K562 (cell line): ENCODE measurements around the gene RNF217. TPM values are rescaled to one million over a fixed set of nuclear protein-coding genes. Genes with fewer than 3 reads are reported as not detected.

Source experiments
- ARNT ChIP-seq, 2 experiments: fragments of 450-650 bp; IDR thresholded peaks; 2 replicates each; pipeline ENCODE4 v1.6.1; 2016; ENCODE audit warnings: mild to moderate bottlenecking in 1 of 2
- BCL6 ChIP-seq: fragments of 250-450 bp; sonication (Bioruptor Pico); IDR thresholded peaks from 2 replicates; pipeline ENCODE4 v1.4.0; 2020
- CCNT2 ChIP-seq: IDR thresholded peaks from 2 replicates; pipeline ENCODE4 v1.6.1; 2011; ENCODE audit warnings: borderline replicate concordance, low read depth, mild to moderate bottlenecking, moderate library complexity, mixed read lengths, low read length; ENCODE audit not compliant: insufficient read length; ENCODE audit errors: extremely low read depth
- CHD1 ChIP-seq: fragments of 200-600 bp; sonication (generic); IDR thresholded peaks from one replicate; pipeline ENCODE4 v1.6.1; 2012; ENCODE audit warnings: mild to moderate bottlenecking, moderate library complexity, low read length, inconsistent platforms
- CXXC5 ChIP-seq: fragments of 250-450 bp; sonication (Bioruptor Pico); IDR thresholded peaks from 2 replicates; pipeline ENCODE4 v1.8.0; 2022; ENCODE audit warnings: inconsistent platforms, mild to moderate bottlenecking, moderate library complexity
- DPF2 ChIP-seq: fragments of 450-650 bp; IDR thresholded peaks from 2 replicates; pipeline ENCODE4 v1.6.1; 2016
- E2F4 ChIP-seq: sonication (generic); formaldehyde crosslinking; IDR thresholded peaks from 2 replicates; pipeline ENCODE4 v1.8.0; 2022; ENCODE audit warnings: mild to moderate bottlenecking, low read depth, missing genetic modification reagents
- FOXM1 ChIP-seq, 2 experiments: fragments of 450-650 bp in 1 of 2; sonication (generic) in 1 of 2; formaldehyde crosslinking in 1 of 2; IDR thresholded peaks; 2 replicates each; pipeline versions ENCODE4 v1.6.1 to v1.9.0; 2017 to 2022; ENCODE audit warnings: low read depth in 2 of 2, mild to moderate bottlenecking in 2 of 2, missing genetic modification reagents in 1 of 2, moderate library complexity in 1 of 2
- HMG20B ChIP-seq: fragments of 250-450 bp; sonication (Bioruptor Pico); IDR thresholded peaks from 2 replicates; pipeline ENCODE4 v1.5.0; 2021; ENCODE audit warnings: mild to moderate bottlenecking
- KDM5B ChIP-seq: fragments of 200-600 bp; sonication (generic); IDR thresholded peaks from 2 replicates; pipeline ENCODE4 v1.6.1; 2012; ENCODE audit warnings: low read depth, mild to moderate bottlenecking, moderate library complexity, low read length, control low read depth, inconsistent platforms; ENCODE audit not compliant: insufficient replicate concordance
- NCOA2 ChIP-seq, 2 experiments: fragments of 450-650 bp; IDR thresholded peaks; 2 replicates each; pipeline ENCODE4 v1.6.1; 2018; ENCODE audit warnings: mild to moderate bottlenecking in 2 of 2, moderate library complexity in 1 of 2; ENCODE audit not compliant: partially characterized antibody in 2 of 2
- PTRF ChIP-seq: fragments of 450-650 bp; IDR thresholded peaks from 2 replicates; pipeline ENCODE4 v1.6.1; 2016; ENCODE audit warnings: mild to moderate bottlenecking, missing genetic modification characterization, missing compliant biosample characterization
- RBBP5 ChIP-seq: fragments of 200-600 bp; sonication (generic); IDR thresholded peaks from 2 replicates; pipeline ENCODE4 v1.6.1; 2012; ENCODE audit warnings: borderline replicate concordance, mild to moderate bottlenecking, low read length, control low read depth, inconsistent platforms; ENCODE audit not compliant: insufficient read depth, poor library complexity, severe bottlenecking
- RBM25 ChIP-seq: fragments of 200-400 bp; formaldehyde crosslinking; IDR thresholded peaks from 2 replicates; pipeline ENCODE4 v1.6.1; 2018; ENCODE audit warnings: low read length, low read depth, moderate library complexity; ENCODE audit not compliant: severe bottlenecking
- SAFB ChIP-seq: fragments of 200-400 bp; formaldehyde crosslinking; IDR thresholded peaks from 2 replicates; pipeline ENCODE4 v1.6.1; 2017; ENCODE audit warnings: low read depth, low read length, borderline replicate concordance
- SNRNP70 ChIP-seq: fragments of 200-400 bp; formaldehyde crosslinking; optimal IDR thresholded peaks from 2 replicates; pipeline ENCODE3; 2017; ENCODE audit warnings: low read depth, low read length
- ZC3H4 ChIP-seq: sonication (generic); formaldehyde crosslinking; IDR thresholded peaks from 2 replicates; pipeline ENCODE4 v1.9.0; 2021; ENCODE audit warnings: missing genetic modification reagents, borderline replicate concordance
- ZNF133 ChIP-seq: fragments of 250-450 bp; sonication (Bioruptor Pico); IDR thresholded peaks from 2 replicates; pipeline ENCODE4 v1.4.0; 2020; ENCODE audit warnings: mild to moderate bottlenecking
- ZNF24 ChIP-seq: fragments of 450-650 bp; IDR thresholded peaks from 2 replicates; pipeline ENCODE4 v1.6.1; 2016
- polyA plus RNA-seq, 8 experiments: library from polyadenylated mRNA; depleted of rRNA in 4 of 8; stranded (reverse) in 5 of 8; unstranded in 3 of 8; fragments of >200 nt; fragmentation: Nextera tagmentation in 2 of 8; fragmentation: Illumina TruSeq in 1 of 8; extraction: Ambion mirVana in 2 of 8; extraction: Trizol in 1 of 8; gene quantifications; 2 replicates each; pipeline versions ENCODE4 v1.2.1 to v1.2.3, GENCODE V29; 2011 to 2014; ENCODE audit warnings: inconsistent platforms in 1 of 8, missing spikeins in 1 of 8
- total RNA-seq, 7 experiments: library from RNA; depleted of rRNA in 6 of 7; stranded (reverse); fragments of >200 nt in 6 of 7; fragmentation: Illumina TruSeq in 2 of 7; extraction: Trizol in 2 of 7; gene quantifications; 2 replicates each; pipeline versions ENCODE4 v1.2.1 to v1.2.3, GENCODE V29; 2011 to 2021; ENCODE audit warnings: low replicate concordance in 1 of 7
- TF ChIP-seq, protein P1 (sequence below): fragments of 450-650 bp; IDR thresholded peaks from 2 replicates; pipeline ENCODE4 v1.6.1; 2016; ENCODE audit warnings: mild to moderate bottlenecking
- TF ChIP-seq, protein P2 (sequence below): fragments of 450-650 bp; formaldehyde crosslinking; IDR thresholded peaks from 2 replicates; pipeline ENCODE4 v1.4.0; 2020; ENCODE audit warnings: mild to moderate bottlenecking

RNF217 gene
- total and polyA plus RNA-seq, 9 of the 15 experiments (the other 6 are each of a cell fraction or from before 2014, with no cell fraction given): 2.9 to 25.6 (median 12.0) TPM

GRCh38 chr6:125001684-125002405 is 39.6 kb downstream of the RNF217 start (continued):
- no peak for TF ChIP-seq BCL6 (CRISPR knock-in tag)
- no peak for TF ChIP-seq E2F4 (CRISPR knock-in tag)
- TF ChIP-seq ZC3H4: no peak
- TF ChIP-seq, protein P1, sequence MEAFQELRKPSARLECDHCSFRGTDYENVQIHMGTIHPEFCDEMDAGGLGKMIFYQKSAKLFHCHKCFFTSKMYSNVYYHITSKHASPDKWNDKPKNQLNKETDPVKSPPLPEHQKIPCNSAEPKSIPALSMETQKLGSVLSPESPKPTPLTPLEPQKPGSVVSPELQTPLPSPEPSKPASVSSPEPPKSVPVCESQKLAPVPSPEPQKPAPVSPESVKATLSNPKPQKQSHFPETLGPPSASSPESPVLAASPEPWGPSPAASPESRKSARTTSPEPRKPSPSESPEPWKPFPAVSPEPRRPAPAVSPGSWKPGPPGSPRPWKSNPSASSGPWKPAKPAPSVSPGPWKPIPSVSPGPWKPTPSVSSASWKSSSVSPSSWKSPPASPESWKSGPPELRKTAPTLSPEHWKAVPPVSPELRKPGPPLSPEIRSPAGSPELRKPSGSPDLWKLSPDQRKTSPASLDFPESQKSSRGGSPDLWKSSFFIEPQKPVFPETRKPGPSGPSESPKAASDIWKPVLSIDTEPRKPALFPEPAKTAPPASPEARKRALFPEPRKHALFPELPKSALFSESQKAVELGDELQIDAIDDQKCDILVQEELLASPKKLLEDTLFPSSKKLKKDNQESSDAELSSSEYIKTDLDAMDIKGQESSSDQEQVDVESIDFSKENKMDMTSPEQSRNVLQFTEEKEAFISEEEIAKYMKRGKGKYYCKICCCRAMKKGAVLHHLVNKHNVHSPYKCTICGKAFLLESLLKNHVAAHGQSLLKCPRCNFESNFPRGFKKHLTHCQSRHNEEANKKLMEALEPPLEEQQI: no peak
- no peak for TF ChIP-seq ARNT (IDR thresholded peaks at IDR 0.05)
- no peak for TF ChIP-seq HMG20B (CRISPR knock-in tag)
- TF ChIP-seq DPF2: no peak
- TF ChIP-seq RBM25: no peak
- TF ChIP-seq CHD1: no peak
- TF ChIP-seq, protein P2, sequence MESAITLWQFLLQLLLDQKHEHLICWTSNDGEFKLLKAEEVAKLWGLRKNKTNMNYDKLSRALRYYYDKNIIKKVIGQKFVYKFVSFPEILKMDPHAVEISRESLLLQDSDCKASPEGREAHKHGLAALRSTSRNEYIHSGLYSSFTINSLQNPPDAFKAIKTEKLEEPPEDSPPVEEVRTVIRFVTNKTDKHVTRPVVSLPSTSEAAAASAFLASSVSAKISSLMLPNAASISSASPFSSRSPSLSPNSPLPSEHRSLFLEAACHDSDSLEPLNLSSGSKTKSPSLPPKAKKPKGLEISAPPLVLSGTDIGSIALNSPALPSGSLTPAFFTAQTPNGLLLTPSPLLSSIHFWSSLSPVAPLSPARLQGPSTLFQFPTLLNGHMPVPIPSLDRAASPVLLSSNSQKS: no peak
- no peak for TF ChIP-seq SNRNP70
- no peak for TF ChIP-seq SAFB
- 0 out of 2 replicates have a peak, but pooled peaks have one; percentile 19 for TF ChIP-seq ZNF24
- TF ChIP-seq CCNT2: no peak
- TF ChIP-seq KDM5B: no peak
- TF ChIP-seq FOXM1 (IDR thresholded peaks at IDR 0.05; ENCODE audit: low read depth): no peak
- TF ChIP-seq FOXM1 (CRISPR knock-in tag; IDR thresholded peaks at IDR 0.05; ENCODE audit: low read depth): no peak
- no peak for TF ChIP-seq ZNF133 (CRISPR knock-in tag)
- TF ChIP-seq NCOA2 (IDR thresholded peaks at IDR 0.05; ENCODE audit: partially characterized antibody in 2 of 2): no peak
- peak; percentile 37 for TF ChIP-seq RBBP5
- no peak for TF ChIP-seq PTRF
- TF ChIP-seq CXXC5 (CRISPR knock-in tag): no peak
